Liver (tissue), 9 donors: ENCODE results near the gene CCDC33. TPM values are rescaled to one million over a fixed set of nuclear protein-coding genes. Genes with fewer than 3 reads are reported as not detected.

ENCODE experiments used
- DNase-seq: peaks from one replicate; pipeline ENCODE4 v3.0.0-alpha.2; 2017; ENCODE audit warnings: low spot score
- H3K27ac ChIP-seq, 2 donors: one replicate each; pipeline ENCODE4 v1.7.0; 2013; ENCODE audit warnings: inconsistent platforms in 2 of 2, low read length in 2 of 2, control low read depth in 1 of 2, low read depth in 1 of 2, mild to moderate bottlenecking in 1 of 2
- H3K27me3 ChIP-seq, 4 donors: one replicate each; pipeline versions ENCODE4 v1.6.1 to v1.7.0; 2013; ENCODE audit warnings: low read length in 3 of 4, inconsistent platforms in 1 of 4, mild to moderate bottlenecking in 1 of 4, moderate library complexity in 1 of 4; ENCODE audit not compliant: control insufficient read depth in 4 of 4, insufficient read depth in 4 of 4
- H3K36me3 ChIP-seq, 4 donors: one replicate each; pipeline versions ENCODE4 v1.6.1 to v1.7.0; 2013; ENCODE audit warnings: low read length in 3 of 4, mild to moderate bottlenecking in 3 of 4, low read depth in 1 of 4, moderate library complexity in 1 of 4; ENCODE audit not compliant: control insufficient read depth in 4 of 4, insufficient read depth in 3 of 4
- H3K4me1 ChIP-seq, 4 donors: one replicate each; pipeline versions ENCODE4 v1.6.1 to v1.7.0; 2013; ENCODE audit warnings: low read length in 3 of 4, mild to moderate bottlenecking in 3 of 4, moderate library complexity in 1 of 4; ENCODE audit not compliant: control insufficient read depth in 4 of 4, insufficient read depth in 4 of 4
- H3K4me3 ChIP-seq, 3 donors: one replicate each; pipeline versions ENCODE4 v1.6.1 to v1.7.0; 2013; ENCODE audit warnings: low read length in 3 of 3, control low read depth in 1 of 3, low read depth in 1 of 3, mild to moderate bottlenecking in 1 of 3
- H3K9ac ChIP-seq, 2 donors: one replicate each; pipeline ENCODE4 v1.7.0; 2013; ENCODE audit warnings: low read length in 2 of 2, mild to moderate bottlenecking in 2 of 2, moderate library complexity in 2 of 2, control low read depth in 1 of 2, low read depth in 1 of 2
- H3K9me3 ChIP-seq, 4 donors: one replicate each; pipeline versions ENCODE4 v1.6.1 to v1.7.0; 2013; ENCODE audit warnings: low read length in 3 of 4; ENCODE audit not compliant: control insufficient read depth in 4 of 4
- EGR1 ChIP-seq, 2 donors: IDR thresholded peaks; 2 replicates each; pipeline ENCODE4 v1.6.1; 2016 to 2018; ENCODE audit warnings: antibody characterized with exemption in 2 of 2, low read depth in 2 of 2
- FOXA1 ChIP-seq: IDR thresholded peaks from 2 replicates; pipeline ENCODE4 v1.6.1; 2016; ENCODE audit warnings: antibody characterized with exemption
- FOXA2 ChIP-seq: IDR thresholded peaks from 2 replicates; pipeline ENCODE4 v1.6.1; 2016; ENCODE audit warnings: antibody characterized with exemption
- GABPA ChIP-seq, 2 donors: IDR thresholded peaks in 1 of 2; conservative IDR thresholded peaks in 1 of 2; 2 replicates each; pipeline ENCODE4 v1.6.1; 2016; ENCODE audit warnings: antibody characterized with exemption in 2 of 2, mild to moderate bottlenecking in 1 of 2, moderate library complexity in 1 of 2
- HNF4A ChIP-seq, 2 donors: conservative IDR thresholded peaks; 2 replicates each; pipeline ENCODE4 v1.6.1; 2016; ENCODE audit warnings: antibody characterized with exemption in 2 of 2, mild to moderate bottlenecking in 2 of 2
- HNF4G ChIP-seq: IDR thresholded peaks from 2 replicates; pipeline ENCODE4 v1.6.1; 2016; ENCODE audit warnings: antibody characterized with exemption
- JUND ChIP-seq, 2 donors: IDR thresholded peaks; 2 replicates each; pipeline ENCODE4 v1.6.1; 2016; ENCODE audit warnings: antibody characterized with exemption in 2 of 2
- NR2F2 ChIP-seq: IDR thresholded peaks from 2 replicates; pipeline ENCODE4 v1.6.1; 2016; ENCODE audit warnings: antibody characterized with exemption
- RAD21 ChIP-seq, 2 donors: IDR thresholded peaks; 2 replicates each; pipeline ENCODE4 v1.6.1; 2016; ENCODE audit warnings: antibody characterized with exemption in 2 of 2, mild to moderate bottlenecking in 2 of 2
- RXRA ChIP-seq, 2 donors: IDR thresholded peaks; 2 replicates each; pipeline ENCODE4 v1.6.1; 2017 to 2018; ENCODE audit warnings: antibody characterized with exemption in 2 of 2, mild to moderate bottlenecking in 1 of 2
- SP1 ChIP-seq: IDR thresholded peaks from 2 replicates; pipeline ENCODE4 v1.6.1; 2018; ENCODE audit warnings: antibody characterized with exemption, mild to moderate bottlenecking
- TAF1 ChIP-seq: conservative IDR thresholded peaks from 2 replicates; pipeline ENCODE4 v1.6.1; 2016; ENCODE audit warnings: antibody characterized with exemption, mild to moderate bottlenecking
- YY1 ChIP-seq: IDR thresholded peaks from 2 replicates; pipeline ENCODE4 v1.6.1; 2016; ENCODE audit warnings: antibody characterized with exemption, mild to moderate bottlenecking
- WGBS: extraction: QIAGEN DNeasy Blood & Tissue Kit; methylation state at CpG from one replicate; pipeline ENCODE4 v1.1.7; 2013; 5-methylcytosine and 5-hydroxymethylcytosine counted together
- polyA plus RNA-seq, 2 donors: library from polyadenylated mRNA; stranded (reverse) in 1 of 2; unstranded in 1 of 2; fragments of 200-250 nt in 1 of 2; fragments of >200 nt in 1 of 2; fragmentation: Nextera tagmentation in 1 of 2; extraction: Ambion mirVana in 1 of 2; gene quantifications; one replicate each; pipeline versions ENCODE4 v1.2.1 to v1.2.3, GENCODE V29; 2013 to 2015
- total RNA-seq, 2 donors: library from RNA; depleted of rRNA; stranded (reverse); fragments of >200 nt; gene quantifications; one replicate each; pipeline ENCODE4 v1.2.3, GENCODE V29; 2014
- TF ChIP-seq, protein P1 (sequence below): IDR thresholded peaks from 2 replicates; pipeline ENCODE4 v1.6.1; 2016; ENCODE audit warnings: antibody characterized with exemption
- TF ChIP-seq, protein P2 (sequence below): fragments of 150-350 bp; IDR thresholded peaks from 2 replicates; pipeline ENCODE4 v1.5.1; 2017; ENCODE audit warnings: improper control_type of control experiment, low read depth, low read length; ENCODE audit not compliant: missing input control
- TF ChIP-seq, protein P3 (sequence below): IDR thresholded peaks from 2 replicates; pipeline ENCODE4 v1.6.1; 2016; ENCODE audit warnings: antibody characterized with exemption
- TF ChIP-seq, protein P4 (sequence below): IDR thresholded peaks from 2 replicates; pipeline ENCODE4 v1.6.1; 2016; ENCODE audit warnings: antibody characterized with exemption, mild to moderate bottlenecking
- TF ChIP-seq, protein P5 (sequence below): IDR thresholded peaks from 2 replicates; pipeline ENCODE4 v1.6.1; 2016; ENCODE audit warnings: antibody characterized with exemption
- donor health status: healthy.
- donor health status: healthy.
- donor health status: healthy.
- donor health status: healthy.
- donor health status: healthy.

CCDC33 gene
- total and polyA plus RNA-seq, 4 donors, result not detected

DNA sequence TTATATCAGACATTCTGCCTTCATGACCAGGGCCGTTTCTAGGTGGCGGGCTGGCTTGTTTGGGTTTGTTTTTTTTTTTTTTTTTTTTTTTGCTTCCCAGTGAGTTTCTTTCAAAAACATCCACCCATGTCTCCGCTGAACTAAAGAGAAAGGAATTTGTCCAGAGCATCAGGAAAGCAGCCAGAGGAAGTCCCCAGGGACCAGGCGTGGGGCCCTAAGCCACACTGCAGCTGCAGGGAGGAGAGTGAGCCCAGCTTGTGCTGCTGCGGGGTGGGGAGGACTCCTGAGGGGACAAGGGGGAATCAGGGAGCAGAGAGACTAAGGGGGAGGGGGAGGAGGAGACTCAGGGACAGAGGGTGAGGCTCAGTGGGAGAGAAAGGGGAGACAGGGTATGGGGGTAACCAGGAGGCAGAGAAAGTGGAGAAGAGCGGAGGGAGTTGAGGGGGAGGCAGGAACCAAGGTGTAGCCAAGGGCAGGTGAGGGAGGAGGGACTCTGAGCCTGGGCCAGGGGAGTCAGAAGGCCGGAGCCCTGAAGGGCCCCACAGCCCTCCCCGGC is 81.8 kb downstream of the CCDC33 start:
- Histone ChIP-seq H3K9ac (no peak overlapping the region), H3K27me3 (peaks cover 0 to 3% (median 0%) of the 10 kb centered on the region in 4 donors), H3K27ac (peak overlapping the region in 1 of 2 donors; percentile 12), H3K4me1 (no peaks in the 10 kb centered on the region), H3K4me3 (no peak overlapping the region), H3K36me3 (no peaks in the 10 kb centered on the region), H3K9me3 (no peaks in the 10 kb centered on the region)
- TF ChIP-seq TAF1 (no peak), GABPA (IDR thresholded peaks at IDR 0.05 in 1 of 2, conservative IDR thresholded peaks at IDR 0.05 in 1 of 2) (no peak), HNF4G (no peak), RXRA (IDR thresholded peaks at IDR 0.05) (no peak), SP1 (no peak), HNF4A (conservative IDR thresholded peaks at IDR 0.05) (no peak), YY1 (no peak), RAD21 (IDR thresholded peaks at IDR 0.05) (no peak), JUND (IDR thresholded peaks at IDR 0.05) (no peak), EGR1 (IDR thresholded peaks at IDR 0.05; ENCODE audit: low read depth in 2 of 2) (no peak), FOXA2 (no peak), NR2F2 (no peak)
- TF ChIP-seq, protein P1, sequence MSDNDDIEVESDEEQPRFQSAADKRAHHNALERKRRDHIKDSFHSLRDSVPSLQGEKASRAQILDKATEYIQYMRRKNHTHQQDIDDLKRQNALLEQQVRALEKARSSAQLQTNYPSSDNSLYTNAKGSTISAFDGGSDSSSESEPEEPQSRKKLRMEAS, result no peak
- TF ChIP-seq, protein P2, sequence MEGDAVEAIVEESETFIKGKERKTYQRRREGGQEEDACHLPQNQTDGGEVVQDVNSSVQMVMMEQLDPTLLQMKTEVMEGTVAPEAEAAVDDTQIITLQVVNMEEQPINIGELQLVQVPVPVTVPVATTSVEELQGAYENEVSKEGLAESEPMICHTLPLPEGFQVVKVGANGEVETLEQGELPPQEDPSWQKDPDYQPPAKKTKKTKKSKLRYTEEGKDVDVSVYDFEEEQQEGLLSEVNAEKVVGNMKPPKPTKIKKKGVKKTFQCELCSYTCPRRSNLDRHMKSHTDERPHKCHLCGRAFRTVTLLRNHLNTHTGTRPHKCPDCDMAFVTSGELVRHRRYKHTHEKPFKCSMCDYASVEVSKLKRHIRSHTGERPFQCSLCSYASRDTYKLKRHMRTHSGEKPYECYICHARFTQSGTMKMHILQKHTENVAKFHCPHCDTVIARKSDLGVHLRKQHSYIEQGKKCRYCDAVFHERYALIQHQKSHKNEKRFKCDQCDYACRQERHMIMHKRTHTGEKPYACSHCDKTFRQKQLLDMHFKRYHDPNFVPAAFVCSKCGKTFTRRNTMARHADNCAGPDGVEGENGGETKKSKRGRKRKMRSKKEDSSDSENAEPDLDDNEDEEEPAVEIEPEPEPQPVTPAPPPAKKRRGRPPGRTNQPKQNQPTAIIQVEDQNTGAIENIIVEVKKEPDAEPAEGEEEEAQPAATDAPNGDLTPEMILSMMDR, result no peak
- TF ChIP-seq, protein P3, sequence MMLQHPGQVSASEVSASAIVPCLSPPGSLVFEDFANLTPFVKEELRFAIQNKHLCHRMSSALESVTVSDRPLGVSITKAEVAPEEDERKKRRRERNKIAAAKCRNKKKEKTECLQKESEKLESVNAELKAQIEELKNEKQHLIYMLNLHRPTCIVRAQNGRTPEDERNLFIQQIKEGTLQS, result no peak
- TF ChIP-seq, protein P4, sequence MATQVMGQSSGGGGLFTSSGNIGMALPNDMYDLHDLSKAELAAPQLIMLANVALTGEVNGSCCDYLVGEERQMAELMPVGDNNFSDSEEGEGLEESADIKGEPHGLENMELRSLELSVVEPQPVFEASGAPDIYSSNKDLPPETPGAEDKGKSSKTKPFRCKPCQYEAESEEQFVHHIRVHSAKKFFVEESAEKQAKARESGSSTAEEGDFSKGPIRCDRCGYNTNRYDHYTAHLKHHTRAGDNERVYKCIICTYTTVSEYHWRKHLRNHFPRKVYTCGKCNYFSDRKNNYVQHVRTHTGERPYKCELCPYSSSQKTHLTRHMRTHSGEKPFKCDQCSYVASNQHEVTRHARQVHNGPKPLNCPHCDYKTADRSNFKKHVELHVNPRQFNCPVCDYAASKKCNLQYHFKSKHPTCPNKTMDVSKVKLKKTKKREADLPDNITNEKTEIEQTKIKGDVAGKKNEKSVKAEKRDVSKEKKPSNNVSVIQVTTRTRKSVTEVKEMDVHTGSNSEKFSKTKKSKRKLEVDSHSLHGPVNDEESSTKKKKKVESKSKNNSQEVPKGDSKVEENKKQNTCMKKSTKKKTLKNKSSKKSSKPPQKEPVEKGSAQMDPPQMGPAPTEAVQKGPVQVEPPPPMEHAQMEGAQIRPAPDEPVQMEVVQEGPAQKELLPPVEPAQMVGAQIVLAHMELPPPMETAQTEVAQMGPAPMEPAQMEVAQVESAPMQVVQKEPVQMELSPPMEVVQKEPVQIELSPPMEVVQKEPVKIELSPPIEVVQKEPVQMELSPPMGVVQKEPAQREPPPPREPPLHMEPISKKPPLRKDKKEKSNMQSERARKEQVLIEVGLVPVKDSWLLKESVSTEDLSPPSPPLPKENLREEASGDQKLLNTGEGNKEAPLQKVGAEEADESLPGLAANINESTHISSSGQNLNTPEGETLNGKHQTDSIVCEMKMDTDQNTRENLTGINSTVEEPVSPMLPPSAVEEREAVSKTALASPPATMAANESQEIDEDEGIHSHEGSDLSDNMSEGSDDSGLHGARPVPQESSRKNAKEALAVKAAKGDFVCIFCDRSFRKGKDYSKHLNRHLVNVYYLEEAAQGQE, result no peak
- 71% methylated on average over 8 of the region's 8 CpGs for WGBS
- no peak for DNase-seq

DNA sequence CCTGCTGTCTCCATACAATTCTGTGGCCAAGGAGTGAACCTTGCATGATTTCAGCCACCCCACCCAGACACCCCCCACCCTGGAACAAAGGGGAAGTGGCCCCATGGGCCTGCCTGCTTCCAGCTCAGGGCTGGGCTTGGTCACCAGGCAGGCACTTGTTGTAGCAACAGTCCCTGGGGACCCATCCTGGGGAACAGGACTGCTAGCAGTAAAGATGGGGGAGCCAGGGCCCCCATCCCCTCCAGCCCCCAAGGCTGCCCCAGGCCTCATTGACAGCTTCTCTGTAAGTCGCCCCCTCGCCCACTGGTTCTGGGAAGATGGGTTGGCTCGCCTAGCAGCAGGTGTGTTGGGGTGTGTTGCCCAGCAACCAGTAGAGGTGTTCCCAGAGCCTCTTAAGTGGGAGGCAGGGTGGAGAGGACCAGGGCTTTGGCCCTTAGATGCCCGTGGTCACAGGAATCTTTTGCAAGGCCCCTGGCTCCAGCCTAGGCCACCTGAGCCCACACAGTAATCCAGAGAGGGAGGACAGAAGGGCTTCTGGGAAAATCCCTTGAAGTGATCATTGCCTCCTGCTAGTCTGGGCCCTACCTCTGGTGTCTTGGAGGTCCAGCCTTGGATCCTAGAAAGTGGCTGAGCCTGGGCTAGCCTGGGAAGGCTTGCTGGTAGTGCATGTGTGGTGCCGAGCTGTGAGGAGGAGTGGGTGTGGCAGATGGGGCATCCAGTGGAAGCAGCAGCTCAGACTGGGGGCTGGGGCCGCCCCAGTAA is 82.4 kb downstream of the CCDC33 start:
- H3K4me1 ChIP-seq, result no peaks in the 10 kb centered on the region
- DNase-seq, result no peak
- no peak overlapping the region for H3K27ac ChIP-seq
- no peaks in the 10 kb centered on the region for H3K9me3 ChIP-seq
- WGBS, result 90% methylated on average over 6 of the region's 6 CpGs
- no peak overlapping the region for H3K9ac ChIP-seq
- no peaks in the 10 kb centered on the region for H3K36me3 ChIP-seq
- H3K4me3 ChIP-seq, result no peak overlapping the region
- peaks cover 0 to 3% (median 0%) of the 10 kb centered on the region in 4 donors for H3K27me3 ChIP-seq
- TF ChIP-seq TAF1 (no peak), EGR1 (IDR thresholded peaks at IDR 0.05; ENCODE audit: low read depth in 2 of 2) (no peak), SP1 (no peak), FOXA2 (no peak), HNF4G (no peak), YY1 (no peak), GABPA (IDR thresholded peaks at IDR 0.05 in 1 of 2, conservative IDR thresholded peaks at IDR 0.05 in 1 of 2) (no peak), RXRA (IDR thresholded peaks at IDR 0.05) (no peak), JUND (IDR thresholded peaks at IDR 0.05) (no peak), FOXA1 (no peak), RAD21 (IDR thresholded peaks at IDR 0.05) (no peak), HNF4A (conservative IDR thresholded peaks at IDR 0.05) (no peak)
- TF ChIP-seq, protein P2, result no peak
- TF ChIP-seq, protein P3, result no peak
- TF ChIP-seq, protein P1, result no peak
- TF ChIP-seq, protein P5, sequence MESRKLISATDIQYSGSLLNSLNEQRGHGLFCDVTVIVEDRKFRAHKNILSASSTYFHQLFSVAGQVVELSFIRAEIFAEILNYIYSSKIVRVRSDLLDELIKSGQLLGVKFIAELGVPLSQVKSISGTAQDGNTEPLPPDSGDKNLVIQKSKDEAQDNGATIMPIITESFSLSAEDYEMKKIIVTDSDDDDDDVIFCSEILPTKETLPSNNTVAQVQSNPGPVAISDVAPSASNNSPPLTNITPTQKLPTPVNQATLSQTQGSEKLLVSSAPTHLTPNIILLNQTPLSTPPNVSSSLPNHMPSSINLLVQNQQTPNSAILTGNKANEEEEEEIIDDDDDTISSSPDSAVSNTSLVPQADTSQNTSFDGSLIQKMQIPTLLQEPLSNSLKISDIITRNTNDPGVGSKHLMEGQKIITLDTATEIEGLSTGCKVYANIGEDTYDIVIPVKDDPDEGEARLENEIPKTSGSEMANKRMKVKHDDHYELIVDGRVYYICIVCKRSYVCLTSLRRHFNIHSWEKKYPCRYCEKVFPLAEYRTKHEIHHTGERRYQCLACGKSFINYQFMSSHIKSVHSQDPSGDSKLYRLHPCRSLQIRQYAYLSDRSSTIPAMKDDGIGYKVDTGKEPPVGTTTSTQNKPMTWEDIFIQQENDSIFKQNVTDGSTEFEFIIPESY, result no peak
